ENCODE measurements around the gene RBM47.
"Not testable (repeated sequence)": the region's sequence is repeated elsewhere in the genome, so short reads cannot be mapped to it uniquely, and the experiment has no call there.

Gene RBM47

DNA sequence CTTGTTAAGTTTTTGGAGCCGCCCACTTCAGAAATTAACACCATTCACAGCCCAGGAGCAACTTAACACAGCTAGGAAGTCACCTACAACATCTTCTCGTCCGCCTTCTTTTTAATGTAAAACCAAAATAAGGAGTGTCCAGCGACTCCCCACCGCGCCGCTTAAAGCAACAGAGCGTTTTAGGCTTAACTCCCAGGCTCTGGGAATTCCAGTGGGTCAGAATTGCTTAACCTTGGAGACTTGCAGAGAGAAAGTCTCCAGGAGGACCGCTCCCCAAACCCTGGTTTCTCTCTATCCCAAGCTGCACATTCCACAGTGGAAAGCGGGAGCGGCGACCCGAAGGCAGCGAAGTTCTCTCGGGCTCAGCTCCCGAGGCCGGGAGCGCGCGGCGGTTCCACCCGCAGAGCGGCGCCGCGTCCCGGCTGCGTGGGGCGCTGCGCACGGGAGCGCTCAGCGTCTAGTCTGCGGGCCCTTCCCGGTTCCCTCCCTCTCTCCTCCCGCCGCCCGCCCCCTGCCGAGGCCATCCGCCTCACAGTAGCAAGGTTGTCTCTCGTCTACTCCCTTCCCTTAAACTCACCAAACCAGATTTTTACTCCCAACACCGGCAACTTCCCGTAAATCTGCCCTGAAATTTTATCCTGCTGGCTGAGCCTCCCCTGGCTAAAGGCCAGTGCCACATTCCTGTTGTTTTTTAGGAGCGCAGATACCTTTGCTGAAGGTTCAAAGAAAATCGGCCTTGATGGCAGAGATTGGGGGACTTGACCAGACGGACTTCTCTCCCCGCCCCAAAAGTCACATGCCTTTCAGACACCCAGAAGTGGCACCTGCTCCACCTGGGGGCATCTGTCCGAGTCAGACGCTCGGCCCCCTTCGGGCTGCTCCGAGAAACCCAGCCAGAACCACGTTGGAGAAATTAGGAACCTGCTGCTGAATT lies at the start of gene RBM47:
RBM47 (minus strand) TSS at position 464 of the 934 bp plus-strand sequence. CDS start 190,971 bp downstream, outside the sequence.
- peak; percentile 67 for DNase-seq

DNA sequence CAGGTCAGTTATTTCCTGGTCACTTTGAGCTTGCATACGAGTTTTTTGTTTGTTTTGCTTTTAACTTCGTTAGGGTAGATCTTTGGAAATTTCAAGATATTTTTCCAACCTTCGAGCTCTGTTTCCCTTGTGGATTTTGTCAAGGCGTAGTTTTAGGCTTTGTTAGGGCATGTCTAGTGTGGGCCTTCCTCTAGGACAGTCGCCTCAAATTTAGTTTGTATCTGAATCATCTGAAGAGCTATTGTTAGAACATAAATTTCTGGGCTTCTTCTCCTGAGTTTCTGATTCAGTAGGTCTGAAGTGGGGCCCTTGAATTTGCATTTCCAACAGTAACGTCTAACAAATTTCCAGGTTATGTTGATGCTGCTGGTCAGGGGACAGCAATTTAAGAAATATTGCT lies 48.8 kb upstream of the RBM47 start:
- no peak for DNase-seq

DNA sequence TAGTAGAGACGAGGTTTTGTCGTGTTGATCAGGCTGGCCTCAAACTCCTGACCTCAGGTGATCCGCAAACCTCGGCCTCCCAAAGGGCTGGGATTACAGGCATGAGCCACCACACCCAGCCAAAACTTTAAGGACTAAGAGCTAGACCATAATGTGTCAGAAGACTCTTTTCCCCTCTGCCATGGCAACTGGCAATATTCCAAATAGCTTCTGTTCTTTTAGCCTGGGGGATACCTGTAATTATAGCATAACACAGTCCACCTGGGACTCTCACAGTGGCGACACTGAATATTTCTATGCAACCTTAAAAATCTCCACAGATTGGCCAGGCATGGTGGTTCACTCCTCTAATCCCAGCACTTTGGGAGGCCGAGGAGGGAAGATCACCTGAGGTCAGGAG lies 45.5 kb upstream of the RBM47 start:
- no peak for DNase-seq

DNA sequence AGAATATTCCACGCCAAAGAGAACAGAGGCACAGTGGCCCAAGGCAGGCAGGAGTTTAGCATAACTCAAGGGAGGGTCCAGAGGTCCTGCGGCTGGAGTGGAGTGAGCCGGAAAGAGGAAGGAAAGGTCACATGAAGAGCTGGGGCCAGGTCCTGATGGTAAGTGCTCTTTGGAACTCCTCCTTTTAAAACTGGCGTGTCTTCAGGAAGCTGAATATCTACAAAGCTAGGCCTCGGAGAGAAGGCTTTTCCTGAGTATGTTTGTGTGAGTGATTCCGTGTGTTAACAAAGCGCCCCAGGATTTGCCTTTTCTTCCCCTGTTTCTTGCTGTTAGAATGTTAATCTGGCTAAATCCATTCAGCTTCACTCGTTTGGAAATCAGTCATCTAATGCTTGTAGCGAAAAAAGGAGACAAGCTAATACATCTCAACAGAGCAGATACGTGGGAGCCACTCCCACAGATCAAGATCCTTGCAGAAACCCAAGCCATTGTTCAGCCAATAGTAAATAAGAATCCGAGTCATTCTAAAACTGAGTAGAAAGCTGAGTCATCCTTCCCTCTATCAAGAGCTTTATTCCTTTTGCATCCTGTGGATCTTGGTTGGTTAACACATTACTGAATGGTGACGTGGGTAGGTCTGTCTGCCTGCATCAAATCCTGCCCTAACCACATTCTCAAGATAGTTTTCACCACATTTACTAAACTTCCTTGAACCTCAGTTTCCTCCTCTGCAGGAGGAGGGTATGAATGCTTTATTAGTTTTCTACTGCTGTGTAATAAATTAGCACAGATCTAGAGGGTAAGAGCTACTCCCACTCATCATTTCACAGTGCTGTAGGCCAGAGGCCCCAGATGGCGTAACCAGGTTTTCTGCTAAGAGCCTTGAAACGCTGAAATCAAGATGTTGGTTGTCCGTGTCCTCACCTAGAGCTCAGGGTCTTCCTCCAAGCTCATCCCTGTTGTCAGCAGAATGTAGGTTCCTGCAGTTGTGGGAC lies 43.2 kb upstream of the RBM47 start:
- DNase-seq, result no peak

DNA sequence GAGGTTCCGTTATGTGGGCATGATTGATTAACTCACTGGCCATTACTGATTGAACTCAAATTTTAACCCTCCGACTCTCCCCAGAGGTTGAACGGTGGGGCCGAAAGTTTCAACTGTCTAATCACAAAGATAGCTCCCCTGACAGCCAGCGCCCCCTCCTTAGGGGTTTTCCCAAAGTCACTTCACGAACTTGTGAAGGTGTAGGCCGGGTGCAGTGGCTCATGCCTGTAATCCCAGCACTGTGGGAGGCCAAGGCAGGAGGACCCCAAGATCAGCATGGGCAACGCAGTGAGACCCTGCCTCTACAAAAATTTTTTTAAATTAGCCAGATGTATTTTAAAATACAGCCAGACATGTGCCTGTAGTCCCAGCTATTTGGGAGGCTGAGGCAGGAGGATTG lies 39.8 kb upstream of the RBM47 start:
- DNase-seq, result no peak

DNA sequence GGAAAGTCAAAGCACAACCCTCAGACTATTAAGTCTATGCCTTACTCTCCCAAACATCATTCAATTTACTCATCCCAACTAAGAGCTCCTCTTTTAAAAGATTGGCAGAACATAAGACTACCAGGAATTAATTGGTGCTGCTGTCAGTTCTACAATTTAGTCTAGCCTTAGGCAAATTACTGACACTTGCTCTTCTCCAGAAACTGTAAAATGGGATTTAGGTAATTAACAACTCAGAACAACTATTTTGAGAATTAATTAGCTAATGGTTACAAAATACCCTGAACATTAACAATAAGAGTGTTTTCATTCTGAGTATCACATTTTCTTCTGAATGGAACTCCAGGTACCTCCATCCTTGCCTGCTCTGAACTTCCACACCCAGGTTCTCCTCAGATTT lies 36.2 kb upstream of the RBM47 start:
- no peak for DNase-seq

DNA sequence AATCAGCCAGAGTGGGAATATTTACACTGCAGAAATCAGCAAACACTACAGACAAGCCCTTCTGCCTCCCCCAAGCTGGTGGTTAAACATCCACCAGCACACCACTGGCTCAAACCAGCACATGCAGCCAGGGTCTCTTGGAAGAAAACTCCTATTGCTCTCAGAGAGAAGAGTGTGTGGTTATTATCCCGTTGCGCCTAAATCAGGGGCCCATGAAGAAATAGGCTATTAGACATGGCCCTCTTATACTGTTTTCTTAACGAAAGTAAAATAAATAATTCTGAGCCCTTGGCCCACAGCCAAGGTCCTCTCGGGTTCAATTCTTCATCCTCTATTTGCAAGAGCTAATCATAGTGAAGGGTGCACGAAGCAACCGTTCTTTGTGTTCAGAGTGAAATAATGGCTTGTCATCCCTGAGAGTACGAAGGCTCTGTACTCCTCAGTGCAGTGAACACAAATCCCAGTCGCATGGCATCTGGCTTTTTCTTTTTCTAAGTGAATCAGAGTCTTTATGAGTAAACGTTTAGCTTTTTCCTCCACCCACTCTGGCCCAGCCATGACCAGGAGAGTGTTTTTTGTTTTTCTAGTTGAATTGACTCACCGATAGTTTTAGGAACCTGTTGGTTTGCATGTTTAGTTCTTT lies 33.4 kb upstream of the RBM47 start:
- DNase-seq, result no peak

DNA sequence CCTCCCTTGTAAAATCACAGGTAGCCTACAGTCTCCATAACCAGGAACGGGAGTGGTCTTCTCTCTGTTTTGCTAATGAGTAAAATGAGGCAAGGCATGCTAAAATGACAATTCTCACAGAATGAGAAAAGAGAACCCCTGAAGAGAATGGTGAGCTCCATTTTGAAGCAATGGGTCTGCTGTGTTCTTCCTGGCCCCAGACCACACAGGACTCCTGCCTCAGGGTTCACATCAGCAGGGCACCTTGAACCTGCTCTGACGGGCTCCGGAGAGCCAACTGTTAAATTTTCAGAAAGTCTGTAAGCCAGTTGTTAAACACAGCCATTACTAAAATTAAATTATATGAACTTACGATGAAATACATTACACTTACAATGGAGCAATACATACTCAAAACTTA lies 32.1 kb upstream of the RBM47 start:
- no peak for DNase-seq

DNA sequence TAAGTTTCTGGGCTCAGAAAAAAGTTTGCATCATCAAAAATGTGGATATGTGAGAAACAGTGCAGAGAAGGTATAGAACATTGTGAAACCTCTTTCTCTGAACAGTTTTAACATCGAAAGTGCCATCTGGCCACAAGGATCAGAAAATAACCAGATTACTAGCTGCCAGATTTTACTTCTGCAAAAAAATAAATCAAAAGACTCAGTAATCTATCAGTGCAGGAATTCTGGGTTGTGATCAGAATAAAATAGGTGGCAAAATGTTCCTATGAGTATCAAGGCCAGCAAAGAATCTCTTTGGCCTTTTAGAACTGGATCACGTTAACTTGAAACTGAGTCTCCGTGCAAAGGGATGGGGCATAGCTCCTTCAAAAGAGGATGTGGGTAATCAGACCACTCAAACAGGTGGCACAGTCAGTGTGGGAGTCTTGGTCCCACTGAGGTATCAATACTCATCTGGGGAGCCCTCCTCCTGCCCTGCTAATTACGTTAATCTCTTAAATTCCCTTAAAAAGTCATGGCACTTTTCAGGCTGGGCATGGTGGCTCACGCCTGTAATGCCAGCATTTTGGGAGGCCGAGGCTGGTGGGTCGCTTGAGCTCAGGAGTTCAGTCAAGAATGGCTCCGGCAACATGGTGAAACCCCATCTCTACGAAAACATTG lies 26.7 kb upstream of the RBM47 start:
- no peak for DNase-seq

DNA sequence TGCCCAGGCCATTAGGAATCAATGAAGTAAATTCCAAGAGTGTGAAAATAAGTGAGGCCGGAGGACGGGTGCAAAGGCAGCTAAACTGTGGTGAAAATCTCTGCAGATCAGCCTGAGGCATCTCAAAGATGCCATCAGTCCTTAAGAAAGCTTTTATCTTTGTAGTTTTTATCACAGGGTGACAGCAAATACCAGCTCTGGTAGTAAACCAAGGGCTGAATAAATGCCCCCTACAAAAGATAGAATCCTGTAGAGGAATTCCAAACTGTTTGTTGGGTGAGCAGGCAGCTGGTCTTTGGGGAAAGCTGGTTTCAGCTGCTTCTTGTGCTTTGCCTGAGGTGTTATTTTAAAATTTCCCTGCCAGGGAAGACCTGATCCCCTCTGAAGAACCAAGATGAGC lies 21.6 kb upstream of the RBM47 start:
- no peak for DNase-seq

DNA sequence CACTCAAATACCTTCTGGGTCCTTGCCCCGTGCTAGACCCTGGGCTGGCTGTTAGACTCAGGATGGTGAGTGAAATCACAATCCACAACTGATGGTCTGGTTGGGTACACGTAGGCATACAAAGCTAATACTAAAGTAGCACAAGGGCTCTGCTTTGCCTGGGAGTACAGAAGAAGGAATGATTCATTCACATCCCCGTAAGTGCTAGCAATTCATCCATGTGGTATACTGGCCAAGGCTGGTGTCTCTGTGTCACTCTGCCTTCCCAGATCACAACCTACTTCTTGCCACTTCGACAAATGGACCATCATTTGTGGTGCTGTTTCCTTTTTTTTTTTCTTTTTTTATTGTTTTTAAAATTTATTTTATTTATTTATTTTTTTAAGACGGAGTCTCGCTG lies 19.7 kb upstream of the RBM47 start:
- DNase-seq, result no peak

DNA sequence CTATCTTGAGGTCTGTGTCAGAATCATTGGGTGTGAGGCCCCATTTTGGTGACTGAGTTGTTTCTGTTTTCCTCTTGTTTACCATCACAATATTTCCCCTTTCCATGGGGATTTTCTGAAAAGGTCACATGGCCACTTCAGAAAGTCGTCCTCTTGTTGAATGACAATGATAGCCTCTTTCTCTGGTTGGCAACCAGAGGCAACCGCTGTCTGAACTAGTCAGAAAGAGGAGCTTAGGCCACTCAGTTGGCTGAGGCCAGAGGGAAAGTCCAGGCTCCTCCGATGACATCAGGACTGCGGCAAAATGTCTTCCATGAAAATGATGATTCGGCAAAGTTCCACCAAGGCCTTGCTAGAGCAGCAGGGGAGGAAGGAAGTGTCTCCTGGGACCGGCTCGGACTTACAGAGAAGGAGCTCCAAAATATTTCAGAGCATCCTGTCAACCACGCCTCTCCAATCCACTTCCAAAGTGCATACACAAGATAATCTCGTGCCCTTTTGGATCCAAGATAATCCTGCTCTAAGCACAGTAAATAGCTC lies 19.1 kb upstream of the RBM47 start:
- no peak for DNase-seq

DNA sequence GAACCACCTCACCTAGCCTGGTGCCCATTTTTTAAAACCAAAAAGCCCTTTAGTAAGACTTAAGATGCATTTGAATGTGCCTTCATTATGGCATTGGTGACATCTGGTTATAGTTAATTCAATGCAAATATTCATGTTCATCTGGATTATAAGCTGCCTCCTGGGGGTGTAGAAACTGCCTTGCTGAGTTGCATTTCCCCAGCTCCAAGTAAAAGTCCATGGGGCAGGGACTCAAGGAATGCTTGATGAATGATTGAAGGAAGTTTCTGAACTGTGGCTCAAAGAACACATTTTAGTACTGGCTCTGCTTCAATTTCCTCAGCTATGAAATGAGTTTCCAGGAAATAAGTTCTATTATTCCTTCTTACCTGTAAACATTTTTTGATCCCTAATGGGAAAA lies 18.5 kb upstream of the RBM47 start:
- no peak for DNase-seq

DNA sequence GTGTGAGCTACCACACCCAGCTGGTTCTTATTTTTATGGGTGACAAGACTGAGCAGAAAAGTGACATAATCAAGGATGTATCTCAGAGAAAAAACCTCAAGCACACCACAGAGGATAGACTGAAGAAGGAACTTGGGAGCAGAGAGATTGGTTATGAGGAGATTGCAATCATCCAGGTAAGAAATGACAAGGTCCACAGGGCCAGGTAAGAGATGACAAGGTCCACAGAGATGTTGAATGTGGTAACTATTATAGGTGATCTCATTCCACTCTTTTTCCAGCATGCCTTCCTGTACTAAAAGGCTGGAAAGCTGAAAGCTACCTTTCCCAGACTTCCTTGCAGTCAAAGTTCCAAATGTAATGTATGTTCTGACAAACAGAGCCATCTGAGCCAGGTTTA lies 15.9 kb upstream of the RBM47 start:
- DNase-seq, result no peak

DNA sequence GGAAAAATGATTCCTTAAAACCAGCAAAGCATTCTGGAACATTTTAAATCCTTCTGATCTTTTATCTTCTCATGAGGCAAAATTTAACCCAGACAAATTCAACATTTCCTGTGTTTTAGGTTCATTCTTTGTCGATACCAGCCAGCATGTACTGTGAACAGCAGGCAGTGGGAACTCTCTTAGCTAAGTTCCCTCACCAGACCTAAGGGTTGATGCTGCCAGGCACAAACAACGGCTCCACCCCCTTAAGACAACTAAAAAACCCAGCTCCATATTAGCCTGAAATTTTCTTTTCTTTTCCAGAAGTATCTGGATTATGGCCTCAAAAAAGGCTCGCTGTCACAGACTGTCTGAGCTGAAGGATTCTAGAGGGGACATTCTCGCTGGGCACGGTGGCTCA lies 2.4 kb upstream of the RBM47 start:
- DNase-seq, result no peak

DNA sequence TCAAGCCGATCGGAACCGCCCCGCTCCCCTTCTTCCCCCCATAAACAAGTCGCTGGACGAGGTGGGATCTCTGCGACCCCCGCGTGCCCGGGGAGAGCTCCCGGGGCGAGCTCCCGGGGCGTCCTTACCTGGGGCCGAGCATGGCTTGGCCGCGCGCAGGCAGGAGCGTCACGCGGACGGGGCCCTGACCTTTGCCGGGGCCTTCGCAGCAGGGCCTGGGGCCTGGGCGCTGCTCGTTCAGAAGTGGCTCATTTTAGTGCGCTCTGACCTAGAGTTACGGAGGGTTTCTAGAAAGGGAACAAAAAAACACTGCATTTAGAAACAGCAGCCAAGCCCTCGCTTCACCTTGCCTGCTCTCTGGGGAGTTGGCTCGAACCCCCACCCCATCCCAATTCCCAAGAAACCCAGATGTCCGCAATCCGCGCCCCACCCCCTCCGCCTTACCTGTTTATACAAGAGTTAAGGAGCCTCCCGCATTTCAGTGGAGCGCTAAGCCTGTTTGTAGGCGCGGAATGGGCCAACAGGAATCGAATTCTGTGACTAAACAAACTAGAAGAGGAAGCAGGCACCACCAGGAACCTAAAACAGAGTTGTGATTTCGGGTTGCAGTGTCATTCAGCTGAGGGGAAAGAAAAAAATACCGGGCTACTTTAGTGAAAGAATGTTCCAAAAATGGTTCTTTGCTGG lies 814 bp upstream of the RBM47 start:
- no peak for DNase-seq

DNA sequence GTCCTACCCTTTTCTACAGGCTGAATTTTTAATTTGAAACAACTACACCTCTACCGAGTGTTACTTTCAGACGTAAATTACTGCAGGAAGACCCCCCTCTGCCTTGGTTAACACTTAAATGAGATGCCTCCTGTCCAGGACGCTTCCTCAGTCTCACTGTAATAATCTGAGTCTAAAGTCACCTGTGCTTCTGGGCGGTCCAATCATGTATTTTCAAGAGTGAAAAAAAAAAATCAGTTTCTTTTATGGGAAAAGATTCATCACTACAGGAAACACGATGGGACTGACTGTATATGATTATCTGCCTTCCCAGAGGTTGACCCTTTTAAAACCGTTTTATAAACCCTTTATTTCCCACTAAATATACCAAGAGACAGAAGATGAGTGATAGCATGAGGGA lies 776 bp downstream of the RBM47 start:
- no peak for DNase-seq

DNA sequence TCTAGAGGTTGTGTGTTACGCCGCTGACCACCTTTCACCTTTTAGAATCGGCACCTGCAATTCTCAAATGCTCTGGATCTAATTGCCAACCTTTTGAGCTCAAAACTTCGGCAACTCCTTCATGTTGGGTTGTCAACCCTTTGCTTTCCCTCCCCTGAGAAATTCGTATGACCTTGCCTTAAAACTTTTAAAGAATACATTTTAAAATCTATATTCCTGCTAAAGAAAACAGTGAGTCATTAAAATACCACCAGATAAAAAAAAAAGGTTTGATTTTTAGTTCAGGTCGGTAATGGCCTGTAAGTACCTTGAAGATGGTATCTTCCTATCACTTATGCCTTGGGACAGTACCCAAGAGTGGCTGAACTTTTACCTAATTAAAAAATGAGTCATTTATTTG lies 1.3 kb downstream of the RBM47 start:
- DNase-seq, result not testable (repeated sequence)

DNA sequence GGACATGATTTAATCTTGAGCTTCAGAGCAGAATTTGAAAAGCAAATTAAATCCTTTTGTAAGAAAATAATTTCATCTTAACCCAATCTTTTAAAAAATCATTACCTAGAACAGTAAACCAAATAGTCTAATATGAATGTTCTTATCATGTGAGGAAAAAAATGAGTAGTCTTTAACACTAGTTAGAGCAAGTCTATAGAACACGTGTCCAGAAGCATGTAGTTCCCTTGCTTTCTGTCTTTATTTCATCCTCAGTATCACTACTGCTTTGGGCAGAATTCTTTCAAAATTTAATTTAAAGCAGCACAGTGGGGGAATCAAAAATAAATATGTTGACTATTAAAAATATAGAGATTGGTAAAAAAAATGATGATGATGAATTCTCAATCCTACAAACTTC lies 2.1 kb downstream of the RBM47 start:
- DNase-seq, result no peak

DNA sequence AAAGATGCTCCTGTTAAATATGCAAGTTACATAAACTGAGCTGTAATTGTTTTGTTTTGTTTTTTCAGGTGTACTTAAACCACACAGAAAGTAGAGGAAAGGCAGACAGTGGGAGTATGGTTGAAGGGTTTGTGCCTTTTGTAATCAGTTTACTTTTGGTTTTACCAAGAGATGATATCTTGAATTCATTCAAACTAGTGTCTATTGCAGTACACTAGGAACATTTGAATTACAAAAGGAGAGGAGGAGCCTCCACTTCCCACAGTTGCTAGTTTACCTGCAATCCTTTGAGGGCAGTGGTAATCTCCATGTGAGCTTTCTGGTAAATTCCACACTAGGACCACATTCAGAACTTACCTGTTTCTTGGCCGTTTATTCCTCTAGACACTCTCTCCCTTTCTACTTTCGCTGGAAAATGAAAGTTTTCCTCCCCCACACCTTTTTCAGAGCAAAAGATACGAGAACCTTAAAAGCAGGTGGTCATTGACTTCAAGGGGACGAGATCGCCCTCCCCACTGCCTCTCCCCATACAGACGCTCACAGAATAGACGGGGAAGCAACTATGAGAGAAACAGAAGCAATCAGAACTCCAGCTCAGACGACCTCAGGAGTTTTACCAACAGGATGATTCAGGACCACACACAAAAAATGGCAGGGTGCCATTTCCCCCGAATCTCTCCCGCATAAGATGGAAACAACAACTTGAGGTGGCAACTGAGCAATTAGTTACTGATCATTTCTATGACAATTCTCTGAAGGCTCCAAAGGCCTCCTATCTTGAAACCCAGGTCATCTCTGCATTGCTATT lies 3.3 kb downstream of the RBM47 start:
- no peak for DNase-seq

DNA sequence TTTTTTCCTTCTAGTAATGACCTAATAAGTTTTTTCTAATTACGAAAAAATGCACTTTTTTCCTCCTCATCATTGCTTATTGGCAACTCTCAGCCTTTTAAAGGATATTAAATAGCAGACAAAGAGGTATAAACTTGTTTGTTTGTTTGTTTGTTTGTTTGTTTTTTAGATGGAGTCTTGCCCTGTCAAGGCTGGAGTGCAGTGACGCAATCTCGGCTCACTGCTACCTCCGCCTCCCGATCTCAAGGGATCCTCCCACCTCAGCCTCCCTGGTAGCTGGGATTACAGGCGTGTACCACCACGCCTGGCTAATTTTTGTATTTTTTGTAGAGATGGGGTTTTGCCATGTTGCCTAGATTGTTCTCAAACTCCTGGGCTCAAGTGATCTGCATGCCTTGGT lies 6.0 kb downstream of the RBM47 start:
- DNase-seq, result no peak
